Measurements from ENCODE around the gene TEX26.

TEX26 gene

GRCh38 chr13:30957258-30957943, 24.9 kb downstream of the TEX26 start:
- no peak for DNase-seq (ENCODE audit: low spot score)
- no peak for TF ChIP-seq CTCF (IDR thresholded peaks at IDR 0.05)
- Histone ChIP-seq H3K4me3 (no peak overlapping the region), H3K27ac (no peak overlapping the region)

- TF ChIP-seq CTCF (IDR thresholded peaks at IDR 0.05) = no peak
- H3K27ac ChIP-seq = no peak overlapping the region
- no peak for DNase-seq (ENCODE audit: low spot score)
- no peak overlapping the region for H3K4me3 ChIP-seq
Measured at GRCh38 chr13:30959678-30960077, 27.2 kb downstream of the TEX26 start.

GRCh38 chr13:30963791-30964190, 31.3 kb downstream of the TEX26 start:
- no peak for TF ChIP-seq CTCF (IDR thresholded peaks at IDR 0.05)
- Histone ChIP-seq H3K4me3 (no peak overlapping the region), H3K27ac (no peak overlapping the region)
- no peak for DNase-seq (ENCODE audit: low spot score)

GRCh38 chr13:30965380-30965779, 32.9 kb downstream of the TEX26 start:
- H3K4me3 ChIP-seq = no peak overlapping the region
- DNase-seq (ENCODE audit: low spot score) = no peak
- H3K27ac ChIP-seq = no peak overlapping the region
- TF ChIP-seq CTCF (IDR thresholded peaks at IDR 0.05) = no peak

GRCh38 chr13:30966101-30966500, 33.6 kb downstream of the TEX26 start:
- no peak overlapping the region for H3K4me3 ChIP-seq
- no peak for DNase-seq (ENCODE audit: low spot score)
- no peak for TF ChIP-seq CTCF (IDR thresholded peaks at IDR 0.05)
- no peak overlapping the region for H3K27ac ChIP-seq

GRCh38 chr13:30968846-30969245, 36.4 kb downstream of the TEX26 start:
- H3K27ac ChIP-seq = no peak overlapping the region
- H3K4me3 ChIP-seq = no peak overlapping the region
- no peak for DNase-seq (ENCODE audit: low spot score)
- no peak for TF ChIP-seq CTCF (IDR thresholded peaks at IDR 0.05)

GRCh38 chr13:30971575-30971974, 39.1 kb downstream of the TEX26 start:
- TF ChIP-seq CTCF (IDR thresholded peaks at IDR 0.05) = no peak
- Histone ChIP-seq H3K4me3 (no peak overlapping the region), H3K27ac (no peak overlapping the region)
- DNase-seq (ENCODE audit: low spot score) = no peak
